GM18909 (cell line): Measurements from ENCODE around the gene SLAMF8.
A peak's percentile ranks its signal among the peaks of the same experiment; 100 is the strongest.

Source experiments
- ATAC-seq: cut with Tn5 transposase; IDR thresholded peaks from one replicate; pipeline ENCODE4 v1.9.1; 2021; ENCODE audit warnings: mild to moderate bottlenecking; ENCODE audit not compliant: unreplicated experiment, poor library complexity

Gene SLAMF8

DNA sequence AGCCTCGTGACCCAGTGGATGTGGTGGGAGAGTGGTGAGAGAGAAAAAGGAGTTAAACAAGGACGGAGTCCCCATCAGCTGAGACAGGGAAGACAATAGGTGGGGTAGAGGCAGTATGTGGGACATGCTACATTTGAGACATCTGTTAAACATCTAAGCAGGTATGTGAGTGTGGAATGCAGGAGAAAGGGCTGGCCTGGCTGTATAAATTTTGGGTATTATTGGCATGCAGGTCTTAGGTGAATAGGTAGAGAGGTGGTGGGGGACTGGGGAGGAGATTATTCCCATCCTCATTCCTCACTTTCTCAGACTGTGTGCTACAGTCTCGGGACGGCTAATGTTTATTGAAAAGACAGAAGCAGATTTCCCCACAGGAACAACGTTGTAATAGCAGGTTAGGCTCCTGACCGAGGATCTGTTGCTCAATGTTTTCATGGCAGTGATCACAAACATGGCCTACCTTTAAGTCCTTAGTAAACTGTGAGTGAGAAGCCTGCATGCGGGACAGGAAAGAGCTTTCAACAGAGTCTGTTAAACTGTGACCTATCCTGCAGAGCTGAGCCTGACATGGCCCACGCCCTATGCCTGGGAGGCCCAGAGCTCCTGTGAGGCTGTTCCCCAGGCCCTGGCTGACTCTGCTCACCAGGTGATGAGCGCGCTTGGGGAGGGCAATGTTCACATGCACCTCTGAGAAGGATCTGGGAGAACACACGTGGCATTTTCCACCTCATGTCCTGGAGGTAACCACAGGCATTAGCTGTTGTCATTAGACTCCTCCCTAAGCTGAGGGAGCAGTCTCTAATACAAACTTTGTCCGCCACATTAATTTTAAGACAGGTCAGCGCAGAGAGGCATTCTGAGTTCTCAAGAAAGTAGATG lies 19.3 kb downstream of the SLAMF8 start:
- no peak for ATAC-seq

DNA sequence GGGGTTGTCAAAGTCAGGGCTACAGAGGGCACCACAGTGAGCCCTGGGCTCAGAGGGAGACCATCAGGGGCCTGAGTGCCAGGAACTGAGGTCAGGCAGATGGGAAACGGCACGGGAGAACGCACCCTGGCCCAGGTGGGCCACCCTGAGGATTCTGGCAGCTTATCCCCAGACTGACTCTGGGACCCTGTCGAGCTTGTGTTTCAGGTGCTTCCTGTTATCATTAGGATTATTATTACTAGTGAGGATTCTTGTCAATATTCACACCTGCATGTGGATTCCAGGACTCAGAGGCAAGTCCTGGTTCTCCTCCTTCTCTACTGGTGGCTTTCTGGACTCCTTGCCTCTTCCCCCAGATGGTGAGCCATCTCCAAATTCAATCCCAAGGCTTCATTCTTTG lies 20.6 kb downstream of the SLAMF8 start:
- no peak for ATAC-seq

DNA sequence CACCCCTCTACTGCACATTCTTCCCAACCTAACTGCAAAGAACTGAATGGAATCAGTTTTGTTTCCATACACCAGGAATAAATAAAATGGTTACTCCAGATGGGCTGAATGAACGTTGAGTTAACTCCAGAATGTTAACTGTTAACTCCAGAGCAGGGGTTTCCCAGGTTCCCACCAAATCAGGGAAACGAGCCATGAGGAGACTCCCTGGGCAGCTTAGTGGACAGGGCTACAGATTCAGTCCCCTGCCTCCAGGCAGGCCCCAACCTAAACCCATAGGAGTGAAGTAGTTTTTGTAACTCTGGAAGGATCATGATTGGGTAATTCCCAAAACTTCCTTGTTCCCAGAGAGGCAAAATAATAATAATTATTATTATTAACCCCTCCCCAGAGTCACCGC lies 21.7 kb downstream of the SLAMF8 start:
- ATAC-seq: no peak

DNA sequence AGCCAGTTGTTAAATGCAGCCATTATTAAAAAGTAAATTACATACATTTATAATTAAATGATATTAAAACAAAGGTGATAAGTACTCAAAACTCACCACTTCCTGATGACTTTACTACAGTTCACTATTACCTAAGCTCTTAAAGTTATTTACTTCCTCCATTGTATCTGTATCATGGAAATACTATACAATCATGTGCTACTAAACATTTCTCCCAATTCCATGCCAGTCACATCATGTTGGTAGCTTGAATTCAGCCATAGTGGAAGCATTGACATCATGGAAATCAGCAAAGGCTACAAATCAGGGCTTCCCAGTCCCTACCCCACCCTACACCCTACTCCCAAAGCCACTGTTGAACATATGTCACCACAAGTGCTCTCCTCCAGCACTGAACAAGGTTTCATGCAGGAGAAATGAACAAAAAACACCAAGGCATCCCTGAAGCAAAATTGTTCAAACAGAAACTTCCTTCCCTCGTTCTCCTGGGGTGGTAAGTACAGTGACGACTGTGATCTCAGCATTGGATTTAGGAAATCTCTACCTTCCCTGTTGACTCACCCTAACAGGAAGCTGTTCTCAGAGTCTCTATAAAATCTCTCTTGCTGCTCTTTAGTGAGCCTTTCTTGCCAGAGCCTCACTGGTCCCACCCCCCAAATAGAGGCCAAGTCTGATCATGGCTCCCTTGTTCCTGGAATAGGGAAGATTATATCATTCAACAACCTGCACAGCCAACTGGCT lies 23.1 kb downstream of the SLAMF8 start:
- no peak for ATAC-seq

DNA sequence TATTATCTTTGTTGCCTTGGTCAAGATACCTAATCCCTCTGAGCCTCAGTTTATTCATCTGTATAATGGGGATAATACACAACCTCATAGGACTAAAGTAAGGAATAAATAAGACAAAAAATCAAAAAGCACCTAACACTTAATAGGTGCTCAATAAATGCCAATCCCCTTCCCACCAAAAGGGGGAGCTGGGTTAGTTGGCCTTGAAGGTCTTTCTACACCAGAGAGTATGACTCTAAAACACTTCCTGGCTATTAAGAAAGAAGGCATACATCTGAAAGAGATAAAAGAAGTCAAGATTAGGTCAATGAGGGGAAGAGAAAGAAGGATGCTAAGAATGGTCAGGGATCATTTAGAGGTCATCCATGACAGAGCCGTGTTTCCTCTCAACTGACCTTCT lies 24.7 kb downstream of the SLAMF8 start:
- no peak for ATAC-seq

DNA sequence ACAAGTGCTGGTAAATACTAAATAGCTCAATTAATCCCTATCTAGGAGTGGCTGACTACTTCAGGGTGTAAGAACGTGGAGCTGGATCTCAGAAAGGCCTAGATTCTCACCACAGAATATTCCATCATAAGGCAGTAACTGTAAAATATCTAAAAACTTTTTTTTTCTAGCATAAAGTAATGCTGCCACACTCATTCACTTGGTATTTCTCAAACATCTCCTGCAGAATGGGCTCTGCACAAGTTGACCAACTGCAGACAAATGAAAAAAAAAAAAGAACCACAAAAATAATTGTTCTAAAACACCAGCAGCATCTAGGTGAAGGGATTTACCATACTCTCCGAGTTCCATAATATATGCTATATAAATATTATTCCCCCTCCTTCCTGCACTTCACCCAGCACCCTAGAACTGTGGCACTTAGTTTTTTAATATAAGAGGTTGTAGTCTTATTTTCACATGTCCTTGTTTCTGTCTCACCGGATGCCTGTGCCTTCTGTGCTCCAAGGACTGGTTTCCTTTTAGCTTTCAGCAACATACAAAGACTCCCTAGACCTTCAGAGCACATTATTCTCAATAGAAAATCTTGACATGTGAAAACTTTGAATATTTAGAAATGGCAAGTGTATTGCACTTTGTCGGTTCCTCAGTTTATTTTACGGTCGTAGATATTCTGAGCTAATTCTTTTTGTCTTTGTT lies 26.9 kb downstream of the SLAMF8 start:
- ATAC-seq: no peak

DNA sequence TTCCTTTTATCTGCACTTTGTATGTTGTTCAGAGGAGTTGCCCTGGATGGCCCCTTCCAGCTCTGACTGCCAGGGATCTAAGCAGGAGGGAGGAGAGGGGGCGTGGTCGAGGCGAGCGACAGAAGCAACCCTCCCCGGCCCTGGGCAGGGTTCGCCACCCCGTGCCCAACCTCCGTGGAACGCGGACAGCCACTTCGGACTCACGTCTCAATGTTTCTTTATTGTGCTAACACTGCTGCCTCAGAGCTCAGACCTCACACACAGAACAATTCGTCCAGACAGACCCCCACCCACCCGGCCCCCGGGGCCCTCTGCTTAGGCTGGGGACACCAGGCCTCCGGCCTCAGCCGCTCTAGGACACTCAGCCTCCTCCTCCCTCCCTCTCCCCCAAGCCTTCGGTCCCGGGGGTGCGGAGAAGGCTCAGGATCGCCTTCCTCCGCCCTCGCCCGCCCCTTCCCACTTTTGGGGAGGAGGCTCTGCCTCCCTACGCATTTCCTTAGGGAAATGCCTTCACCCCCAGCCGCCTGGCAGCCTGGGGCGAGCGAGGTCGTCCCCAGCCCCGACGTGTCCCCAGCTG lies 27.5 kb downstream of the SLAMF8 start:
- peak; percentile 7 for ATAC-seq

DNA sequence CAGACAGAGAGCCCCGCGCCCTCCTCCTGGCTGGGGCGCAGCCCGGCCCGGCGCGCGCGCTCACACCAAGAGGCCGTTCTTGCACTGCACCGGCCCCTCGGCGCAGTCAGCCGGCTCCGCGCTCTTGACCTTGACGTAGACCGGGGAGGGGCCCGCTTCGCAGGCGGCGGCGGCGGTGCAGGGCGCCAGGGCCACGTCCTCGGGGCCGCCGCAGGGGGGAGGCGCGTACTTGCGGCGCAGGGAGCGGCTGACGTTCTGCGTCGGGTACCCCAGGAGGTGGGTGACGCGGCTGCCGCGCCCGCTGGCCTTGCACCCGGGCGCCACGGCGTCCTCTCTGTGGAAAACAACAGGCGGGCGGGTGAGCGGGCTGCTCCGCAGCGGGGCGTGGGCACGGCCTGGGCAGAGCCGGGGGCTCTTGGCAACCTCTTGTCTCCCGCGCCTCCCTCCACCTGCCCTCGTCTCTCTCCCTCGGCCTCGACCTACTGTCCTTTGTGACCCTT lies 28.1 kb downstream of the SLAMF8 start:
- peak; percentile 89 for ATAC-seq

DNA sequence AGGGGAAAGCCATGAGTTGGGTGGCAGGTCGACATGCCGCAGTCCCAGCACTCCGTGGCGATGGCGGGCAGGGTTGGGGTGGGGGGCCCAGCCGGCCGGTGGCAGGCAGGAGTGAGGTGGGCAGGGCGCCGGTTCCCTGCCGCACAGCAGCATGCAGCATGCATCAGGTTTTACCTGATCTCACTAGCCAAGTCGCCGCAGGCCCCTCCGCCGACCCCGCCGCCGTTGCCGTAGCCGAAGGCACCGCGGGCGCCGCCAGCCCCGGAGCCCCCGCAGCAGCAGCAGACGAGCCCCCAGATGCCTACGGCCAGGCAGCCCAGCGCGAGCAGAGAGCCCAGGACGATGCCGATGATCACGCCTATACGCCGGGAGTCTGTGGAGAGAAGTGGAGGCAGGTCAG lies 29.0 kb downstream of the SLAMF8 start:
- ATAC-seq: no peak

DNA sequence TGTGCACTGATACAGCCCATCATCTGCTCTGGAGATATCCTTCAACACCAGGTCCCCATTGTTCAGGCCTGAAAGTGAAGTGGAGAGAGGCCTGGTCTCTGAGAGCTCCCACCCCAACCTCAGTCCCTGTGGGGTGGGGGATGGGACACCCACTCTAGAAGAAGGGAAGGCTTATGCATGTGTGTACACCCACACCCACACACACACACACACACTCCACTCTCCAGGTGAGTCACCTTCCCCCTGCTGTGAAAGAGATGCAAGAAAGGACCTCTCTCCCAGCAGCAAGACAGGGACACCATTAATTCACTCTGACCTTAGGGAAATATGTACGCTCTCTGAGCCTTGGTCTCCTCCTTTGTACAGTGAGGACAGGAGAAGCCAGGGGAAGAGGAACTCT lies 29.9 kb downstream of the SLAMF8 start:
- ATAC-seq: no peak

DNA sequence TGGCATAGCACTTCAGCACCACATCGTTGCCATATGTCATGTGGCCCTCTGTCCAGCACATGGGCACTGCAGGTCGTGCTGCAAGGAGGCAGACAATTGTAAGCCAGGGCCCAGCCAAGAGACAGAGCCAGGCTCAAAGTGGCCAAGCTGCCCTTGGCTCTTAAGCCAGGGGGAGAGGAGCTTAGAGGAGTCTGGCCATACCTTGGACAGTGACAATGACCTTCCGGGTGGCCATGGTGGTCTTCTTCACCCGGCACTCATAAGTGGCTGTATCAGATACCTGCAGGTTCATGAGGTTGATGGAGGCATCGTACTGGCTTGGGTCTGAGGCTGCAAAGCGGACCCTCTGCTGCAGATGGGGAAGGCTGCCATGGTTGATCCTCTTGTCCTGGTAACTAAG lies 31.2 kb downstream of the SLAMF8 start:
- ATAC-seq: no peak

DNA sequence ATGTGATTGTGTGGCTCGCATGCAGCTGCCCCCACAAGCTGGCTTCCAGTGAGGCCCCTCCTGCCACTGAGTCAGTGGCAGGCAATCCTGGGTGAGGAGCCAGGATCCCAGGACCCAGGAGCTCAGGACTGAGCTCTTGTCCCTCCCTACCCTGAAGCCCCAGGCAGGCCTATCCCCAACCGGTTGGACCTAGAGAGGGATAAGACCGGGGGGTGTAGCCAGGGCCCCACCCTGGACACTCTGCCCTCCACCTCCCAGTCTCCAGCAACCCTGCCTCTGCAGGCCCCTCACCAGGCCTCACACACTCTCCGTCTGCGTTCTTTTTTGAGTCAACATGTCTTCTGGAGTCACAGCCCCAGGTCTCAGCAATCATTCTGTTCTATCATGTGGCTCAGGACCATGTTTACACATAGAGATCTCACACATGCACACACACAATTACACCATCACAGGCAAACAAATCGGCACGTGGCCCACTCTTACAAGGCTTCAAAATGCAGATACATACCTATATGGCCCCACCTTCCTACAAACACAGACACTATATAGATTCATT lies 33.2 kb downstream of the SLAMF8 start:
- no peak for ATAC-seq

DNA sequence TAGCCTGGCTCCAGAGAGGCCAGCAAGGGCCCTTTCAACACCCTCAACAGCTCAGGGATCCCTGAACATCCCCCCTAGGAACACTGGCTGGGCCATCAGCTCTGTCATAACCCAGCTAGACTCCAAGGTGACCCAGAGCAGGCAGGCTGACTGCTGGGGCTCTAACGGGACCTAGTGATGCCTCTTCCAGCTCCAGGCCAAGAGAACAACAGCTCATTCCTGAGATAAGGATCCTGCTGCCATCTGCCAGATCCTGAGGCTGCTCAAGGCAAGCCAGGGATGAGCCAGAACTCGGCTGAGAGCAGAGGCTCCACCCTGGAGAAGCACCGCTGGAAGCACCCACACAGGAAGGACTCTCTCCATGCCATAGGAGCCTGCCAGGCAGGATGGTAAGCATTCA lies 33.8 kb downstream of the SLAMF8 start:
- no peak for ATAC-seq

DNA sequence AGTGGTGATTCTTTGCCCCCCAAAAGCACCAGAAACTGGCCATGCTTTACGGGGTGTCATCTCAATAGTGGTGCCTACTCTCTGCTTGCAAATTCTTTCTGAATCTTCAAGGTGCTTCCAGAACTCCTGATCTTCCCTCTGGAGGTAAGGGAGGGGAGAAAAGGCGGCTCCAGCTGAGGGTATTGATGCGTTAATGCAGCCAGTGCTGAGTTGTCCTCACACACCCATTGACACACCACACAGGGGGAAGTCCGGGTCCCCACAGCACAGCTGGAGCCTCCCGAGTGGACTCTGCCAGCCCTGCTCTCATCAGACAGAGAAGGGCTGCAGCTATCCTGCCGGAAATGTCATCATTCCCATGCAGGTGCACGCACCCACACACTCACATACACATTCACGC lies 34.5 kb downstream of the SLAMF8 start:
- no peak for ATAC-seq

DNA sequence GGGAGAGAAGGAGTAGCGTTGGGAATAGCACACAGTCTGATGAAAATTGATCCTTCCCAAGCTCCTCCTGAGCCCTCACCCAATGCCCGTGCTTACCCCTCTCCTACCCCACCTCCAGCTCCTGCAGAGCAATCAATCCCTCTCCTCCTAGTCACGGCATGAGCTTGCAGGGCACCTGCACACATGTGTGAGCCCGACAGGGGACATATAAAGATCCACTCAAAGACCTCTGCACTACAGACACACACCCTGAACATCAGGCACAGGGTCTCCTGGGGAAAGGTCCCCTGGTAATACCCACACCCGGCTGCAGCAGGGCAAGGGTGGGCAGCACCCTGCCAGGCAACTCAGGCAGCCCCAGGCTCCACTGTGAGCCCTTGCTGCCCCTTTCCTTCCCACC lies 35.4 kb downstream of the SLAMF8 start:
- no peak for ATAC-seq

DNA sequence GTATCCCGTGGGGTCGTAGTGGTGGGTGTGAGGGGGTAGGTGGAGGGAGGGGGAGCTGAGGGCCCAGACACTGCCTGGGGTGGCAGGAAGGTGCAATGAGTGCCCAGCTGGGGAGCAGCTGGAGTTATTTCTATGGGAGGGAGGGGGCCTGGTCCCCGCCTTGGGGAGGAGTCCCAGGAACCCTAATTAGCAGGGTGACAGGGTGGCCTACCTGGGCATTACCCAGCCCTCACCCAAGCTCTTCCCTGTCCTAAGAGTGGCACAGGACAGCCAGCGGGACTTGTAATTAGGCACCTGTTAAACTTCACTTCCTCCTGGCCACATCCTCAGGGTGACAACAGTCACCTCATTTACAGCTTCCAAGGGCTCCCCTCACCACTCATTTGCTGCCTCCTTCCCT lies 35.9 kb downstream of the SLAMF8 start, which contains the start of gene VSIG8:
VSIG8 (minus strand) TSS at position 101 of the 400 bp plus-strand sequence. CDS start 136 bp downstream, outside the sequence.
- ATAC-seq: no peak

DNA sequence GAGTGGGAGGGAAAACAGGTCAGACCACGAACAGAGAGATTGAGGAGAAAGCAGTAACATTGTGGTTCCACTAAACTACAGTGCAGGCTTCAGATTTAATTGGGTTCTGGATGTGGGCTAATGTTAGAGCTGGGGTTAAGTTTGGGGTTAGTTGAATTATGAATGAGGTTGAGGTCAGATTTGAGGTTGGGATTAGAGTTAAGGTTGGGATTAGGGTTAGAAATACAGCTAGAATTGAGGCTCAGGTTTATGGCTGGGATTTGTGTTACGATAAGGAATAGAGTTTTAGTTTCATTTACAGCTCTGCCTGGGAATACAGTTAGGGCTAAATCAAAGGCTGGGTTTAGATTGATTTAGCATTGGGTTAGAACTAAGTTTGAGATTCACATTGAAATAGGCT lies 37.6 kb downstream of the SLAMF8 start:
- ATAC-seq: no peak

DNA sequence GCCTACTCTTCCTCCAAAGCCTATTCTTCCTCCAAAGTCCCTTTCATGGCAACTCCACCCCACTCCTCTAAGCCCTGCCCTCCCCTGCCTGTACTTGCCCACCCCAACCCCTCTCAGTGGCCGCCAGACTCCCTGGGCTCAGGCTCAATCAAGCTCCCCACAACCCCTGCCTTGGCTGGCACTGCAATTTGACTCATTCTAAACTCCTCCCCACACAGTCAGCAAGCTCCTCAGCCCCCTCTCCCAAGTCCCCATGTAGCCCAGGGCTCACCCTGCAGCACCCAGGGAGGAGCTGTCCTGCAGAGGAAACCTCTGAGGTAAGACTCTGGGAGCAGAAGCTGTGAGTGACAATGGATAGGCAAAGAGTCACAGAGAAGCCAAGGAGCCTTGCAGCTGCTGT lies 39.4 kb downstream of the SLAMF8 start:
- ATAC-seq: no peak

DNA sequence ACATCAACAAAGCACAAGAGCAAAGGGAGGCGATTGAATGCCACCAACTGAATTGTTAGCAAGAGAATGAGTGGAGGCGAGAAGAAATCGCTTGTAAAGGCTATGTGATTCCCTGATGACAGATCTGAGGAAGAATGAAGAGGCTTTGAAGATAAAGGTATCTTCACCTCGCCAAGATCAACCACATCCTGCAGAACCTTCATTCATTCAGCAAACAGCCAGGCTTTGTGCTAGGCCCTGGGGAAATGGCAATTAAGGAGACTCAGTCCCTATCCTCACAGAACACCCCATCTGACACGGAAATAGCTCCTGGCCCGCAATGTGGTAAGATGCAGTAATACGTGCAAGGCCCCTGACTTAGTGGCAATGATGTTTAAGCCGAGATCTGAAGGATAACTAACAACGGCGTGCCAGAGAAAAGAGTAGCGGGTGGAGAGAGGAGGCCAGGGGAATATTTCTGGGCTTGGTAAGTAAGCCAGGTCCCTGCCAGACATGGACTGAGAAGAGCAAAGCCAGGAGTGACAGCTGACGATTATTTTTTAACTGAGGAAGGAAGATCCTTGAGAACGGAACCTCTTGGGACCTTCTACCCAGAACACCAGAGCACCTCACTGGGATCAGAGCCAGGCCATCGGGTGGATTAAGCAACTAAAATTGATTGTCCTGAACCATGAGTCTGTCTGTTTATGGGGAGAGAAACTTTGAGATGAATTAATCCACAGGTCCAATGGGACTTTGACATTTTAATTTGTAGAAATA lies 40.4 kb downstream of the SLAMF8 start:
- no peak for ATAC-seq

DNA sequence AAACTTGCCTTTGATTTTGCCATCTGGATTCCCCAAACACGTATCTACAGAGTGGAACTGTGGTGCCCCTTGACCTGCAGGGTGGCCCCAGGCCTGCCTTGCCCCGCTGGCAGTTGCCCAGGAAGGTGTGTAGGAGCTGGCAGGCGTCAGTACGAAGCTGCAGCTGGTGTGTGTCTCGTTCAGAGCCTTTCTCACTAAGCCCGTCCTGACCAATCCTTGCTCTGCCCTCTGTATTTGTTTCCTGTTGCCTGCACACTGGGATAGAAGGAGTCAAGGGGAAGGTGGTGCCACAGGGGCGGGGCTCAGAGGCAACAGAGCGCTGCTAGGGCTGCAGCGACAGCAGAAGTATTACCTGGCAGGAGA lies 41.0 kb downstream of the SLAMF8 start:
- ATAC-seq: no peak
